ENCODE measurements around the gene TMEM184B. TPM values are rescaled to one million over a fixed set of nuclear protein-coding genes. Genes with fewer than 3 reads are reported as not detected.

Gene TMEM184B
- total RNA-seq, 4 donors from 2014 or later, result 61.1 to 138 (median 72.0) TPM

GRCh38 chr22:38273135-38273826, 471 bp upstream of the TMEM184B start:
- TF ChIP-seq CTCF (IDR thresholded peaks at IDR 0.05) (no peak), EP300 (IDR thresholded peaks at IDR 0.05) (peak in 1 of 2 donors; percentile 49), POLR2A (IDR thresholded peaks at IDR 0.05) (no peak)
- H3K9me3 ChIP-seq, result no peaks in the 10 kb centered on the region
- no peaks in the 10 kb centered on the region for H3K27me3 ChIP-seq
- H3K4me1 ChIP-seq, result peaks cover 0 to 55% (median 28%) of the 10 kb centered on the region in 4 donors
- peak overlapping the region; percentile 91 to 99 (median 98) for H3K27ac ChIP-seq
- no peaks in the 10 kb centered on the region for H3K36me3 ChIP-seq
- H3K4me3 ChIP-seq, result peak overlapping the region; percentile 59 to 98 (median 94)
- DNase-seq (ENCODE audit: low spot score in 2 of 2), result no peak
- 5 to 8% methylated on average over 24 to 26 of the region's 26 CpGs for WGBS, 2 donors

- Histone ChIP-seq H3K4me3 (peak overlapping the region; percentile 94 to 98 (median 94)), H3K9me3 (no peaks in the 10 kb centered on the region), H3K27me3 (no peaks in the 10 kb centered on the region), H3K4me1 (peaks cover 0 to 67% (median 30%) of the 10 kb centered on the region in 4 donors), H3K36me3 (no peaks in the 10 kb centered on the region), H3K27ac (peak overlapping the region; percentile 91 to 99 (median 98))
- WGBS, 2 donors, result 6 to 8% methylated on average over 6 to 7 of the region's 7 CpGs
- no peak for DNase-seq (ENCODE audit: low spot score in 2 of 2)
- TF ChIP-seq EP300 (IDR thresholded peaks at IDR 0.05), result no peak
- no peak for TF ChIP-seq CTCF (IDR thresholded peaks at IDR 0.05)
- TF ChIP-seq POLR2A (IDR thresholded peaks at IDR 0.05), result no peak
Measured at GRCh38 chr22:38271927-38272372, 860 bp downstream of the TMEM184B start.

GRCh38 chr22:38271101-38271500, 1.7 kb downstream of the TMEM184B start:
- DNase-seq (ENCODE audit: low spot score in 2 of 2), result no peak
- WGBS, 2 donors, result 65 to 69% methylated on average over 7 of the region's 7 CpGs
- peak overlapping the region; percentile 91 to 99 (median 98) for H3K27ac ChIP-seq
- no peaks in the 10 kb centered on the region for H3K9me3 ChIP-seq
- no peaks in the 10 kb centered on the region for H3K27me3 ChIP-seq
- TF ChIP-seq CTCF (IDR thresholded peaks at IDR 0.05) (no peak), POLR2A (IDR thresholded peaks at IDR 0.05) (no peak), EP300 (IDR thresholded peaks at IDR 0.05) (no peak)
- H3K4me3 ChIP-seq, result peak overlapping the region in 2 of 4 donors; percentile 95 to 98
- H3K36me3 ChIP-seq, result no peaks in the 10 kb centered on the region
- peaks cover 0 to 75% (median 37%) of the 10 kb centered on the region in 4 donors for H3K4me1 ChIP-seq

- 28 to 32% methylated on average over 13 of the region's 13 CpGs for WGBS, 2 donors
- H3K27ac ChIP-seq, result peak overlapping the region; percentile 91 to 99 (median 98)
- H3K36me3 ChIP-seq, result no peaks in the 10 kb centered on the region
- TF ChIP-seq EP300 (IDR thresholded peaks at IDR 0.05), result no peak
- TF ChIP-seq POLR2A (IDR thresholded peaks at IDR 0.05), result no peak
- TF ChIP-seq CTCF (IDR thresholded peaks at IDR 0.05), result no peak
- H3K4me3 ChIP-seq, result peak overlapping the region in 1 of 4 donors; percentile 95
- H3K9me3 ChIP-seq, result no peaks in the 10 kb centered on the region
- DNase-seq (ENCODE audit: low spot score in 2 of 2), result no peak
- H3K27me3 ChIP-seq, result no peaks in the 10 kb centered on the region
- peaks cover 0 to 83% (median 42%) of the 10 kb centered on the region in 4 donors for H3K4me1 ChIP-seq
Measured at GRCh38 chr22:38270091-38270992, 2.5 kb downstream of the TMEM184B start.
